Tibial nerve (tissue), 4 donors: ENCODE measurements around the gene COL4A5. TPM values are rescaled to one million over a fixed set of nuclear protein-coding genes. Genes with fewer than 3 reads are reported as not detected.

ENCODE experiments used
- DNase-seq, 2 donors: peaks; one replicate each; pipeline ENCODE4 v3.0.0-alpha.2; 2019; ENCODE audit warnings: low spot score in 2 of 2
- H3K27ac ChIP-seq, 4 donors: fragments of 200-600 bp; sonication (generic) in 3 of 4; one replicate each; pipeline ENCODE4 v1.5.1; 2017 to 2019; ENCODE audit warnings: mild to moderate bottlenecking in 1 of 4
- H3K27me3 ChIP-seq, 2 donors: fragments of 200-600 bp; sonication (generic) in 1 of 2; one replicate each; pipeline versions ENCODE4 v1.5.1 to v1.6.0; 2017 to 2019
- H3K36me3 ChIP-seq, 3 donors: fragments of 200-600 bp; sonication (generic); one replicate each; pipeline ENCODE4 v1.5.1; 2018 to 2019
- H3K4me1 ChIP-seq, 4 donors: fragments of 200-600 bp; sonication (generic) in 3 of 4; one replicate each; pipeline ENCODE4 v1.5.1; 2017 to 2019
- H3K4me3 ChIP-seq, 4 donors: fragments of 200-600 bp; sonication (generic) in 3 of 4; one replicate each; pipeline ENCODE4 v1.5.1; 2017 to 2019; ENCODE audit warnings: mild to moderate bottlenecking in 1 of 4, moderate library complexity in 1 of 4
- H3K9me3 ChIP-seq, 4 donors: fragments of 200-600 bp; sonication (generic) in 3 of 4; one replicate each; pipeline ENCODE4 v1.5.1; 2017 to 2019
- EP300 ChIP-seq, 2 donors: sonication (generic); formaldehyde crosslinking; IDR thresholded peaks; one replicate each; pipeline ENCODE4 v1.6.1; 2017; ENCODE audit warnings: antibody characterized with exemption in 2 of 2, mild to moderate bottlenecking in 1 of 2
- POLR2A ChIP-seq, 2 donors: fragments of 450-650 bp; IDR thresholded peaks; one replicate each; pipeline ENCODE4 v1.6.1; 2017; ENCODE audit warnings: antibody characterized with exemption in 2 of 2, mild to moderate bottlenecking in 2 of 2, moderate library complexity in 2 of 2
- WGBS, 2 donors: methylation state at CpG; one replicate each; pipeline ENCODE4 v1.1.5; 2018; 5-methylcytosine and 5-hydroxymethylcytosine counted together
- total RNA-seq, 4 donors: library from RNA; depleted of rRNA; stranded (reverse); fragments of >200 nt; gene quantifications; one replicate each; pipeline ENCODE4 v1.1.0, GENCODE V29; 2016
- TF ChIP-seq, protein P1 (sequence below), 5 experiments: fragments of 200-600 bp in 3 of 5; fragments of 450-650 bp in 2 of 5; sonication (generic) in 3 of 5; IDR thresholded peaks; one replicate each; pipeline ENCODE4 v1.5.1; 2016 to 2019; ENCODE audit warnings: antibody characterized with exemption in 5 of 5, mild to moderate bottlenecking in 3 of 5, moderate library complexity in 2 of 5

COL4A5 gene
- total RNA-seq, 4 donors from 2014 or later, result 7.4 to 24.9 (median 15.7) TPM

DNA sequence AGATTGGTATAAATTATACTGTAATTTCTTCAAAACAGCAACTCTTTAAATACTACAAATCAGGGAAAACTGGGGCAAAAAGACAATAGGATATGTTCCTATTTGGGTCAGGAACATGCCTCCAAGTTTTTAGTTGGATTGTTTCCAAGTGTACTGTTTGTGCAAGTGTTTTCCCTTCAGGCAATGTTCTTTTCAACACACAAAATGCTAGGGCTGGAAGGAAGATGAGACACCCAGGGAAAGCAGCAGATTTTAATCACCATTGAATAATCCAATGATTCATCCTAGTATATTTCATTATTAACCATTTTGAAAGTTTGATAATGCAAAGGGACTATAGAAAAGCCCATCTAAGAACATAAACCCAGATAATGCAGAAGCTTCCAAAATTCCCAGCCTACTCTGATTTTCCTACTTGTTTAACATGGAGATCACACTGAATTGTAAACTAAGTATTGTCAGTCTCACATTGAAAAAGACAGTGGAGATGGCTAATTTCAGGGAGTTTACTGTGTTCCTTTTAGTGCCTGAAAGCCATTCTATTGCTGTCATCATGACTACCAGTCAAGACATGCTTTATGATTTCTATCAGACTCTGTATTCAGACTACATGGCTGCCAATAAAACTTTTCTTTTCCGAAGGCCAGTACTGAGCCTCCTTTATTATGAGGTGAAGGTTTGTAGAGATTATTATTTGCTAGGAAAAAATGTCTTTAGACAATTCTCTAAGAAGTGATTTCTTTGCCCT, 40.0 kb upstream of the COL4A5 start:
- Histone ChIP-seq H3K4me1 (no peaks in the 10 kb centered on the region), H3K9me3 (no peaks in the 10 kb centered on the region), H3K4me3 (no peak overlapping the region), H3K27ac (no peak overlapping the region), H3K27me3 (peaks cover 0 to 11% of the 10 kb centered on the region in 2 donors), H3K36me3 (no peaks in the 10 kb centered on the region)
- WGBS, 2 donors, result 35 to 56% methylated on average over 1 of the region's 1 CpG
- TF ChIP-seq POLR2A (IDR thresholded peaks at IDR 0.05) (no peak), EP300 (IDR thresholded peaks at IDR 0.05) (no peak)
- DNase-seq, result no peak

DNA sequence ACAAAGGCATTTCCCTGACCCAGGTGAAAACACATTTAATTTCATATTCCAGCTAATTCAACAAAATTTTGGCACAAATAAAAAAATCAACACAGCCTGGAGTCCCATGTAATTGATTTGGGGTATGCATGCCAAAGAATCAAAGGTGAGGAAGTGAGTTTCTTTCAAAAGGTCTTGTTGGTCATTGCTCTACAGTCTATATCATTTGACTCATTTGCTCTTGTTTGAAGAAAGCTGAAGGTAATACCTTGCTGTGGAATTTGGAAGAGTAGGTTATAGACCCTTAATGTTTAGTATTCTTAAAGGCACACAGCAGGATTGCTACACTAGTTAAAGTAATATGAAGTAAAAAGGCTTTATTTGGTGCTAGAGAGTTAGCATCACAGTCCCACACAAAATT, 26.9 kb upstream of the COL4A5 start:
- Histone ChIP-seq H3K27me3 (peaks cover 0 to 15% of the 10 kb centered on the region in 2 donors), H3K36me3 (no peaks in the 10 kb centered on the region), H3K27ac (no peak overlapping the region), H3K4me1 (no peaks in the 10 kb centered on the region), H3K9me3 (no peaks in the 10 kb centered on the region), H3K4me3 (no peak overlapping the region)
- TF ChIP-seq, protein P1, sequence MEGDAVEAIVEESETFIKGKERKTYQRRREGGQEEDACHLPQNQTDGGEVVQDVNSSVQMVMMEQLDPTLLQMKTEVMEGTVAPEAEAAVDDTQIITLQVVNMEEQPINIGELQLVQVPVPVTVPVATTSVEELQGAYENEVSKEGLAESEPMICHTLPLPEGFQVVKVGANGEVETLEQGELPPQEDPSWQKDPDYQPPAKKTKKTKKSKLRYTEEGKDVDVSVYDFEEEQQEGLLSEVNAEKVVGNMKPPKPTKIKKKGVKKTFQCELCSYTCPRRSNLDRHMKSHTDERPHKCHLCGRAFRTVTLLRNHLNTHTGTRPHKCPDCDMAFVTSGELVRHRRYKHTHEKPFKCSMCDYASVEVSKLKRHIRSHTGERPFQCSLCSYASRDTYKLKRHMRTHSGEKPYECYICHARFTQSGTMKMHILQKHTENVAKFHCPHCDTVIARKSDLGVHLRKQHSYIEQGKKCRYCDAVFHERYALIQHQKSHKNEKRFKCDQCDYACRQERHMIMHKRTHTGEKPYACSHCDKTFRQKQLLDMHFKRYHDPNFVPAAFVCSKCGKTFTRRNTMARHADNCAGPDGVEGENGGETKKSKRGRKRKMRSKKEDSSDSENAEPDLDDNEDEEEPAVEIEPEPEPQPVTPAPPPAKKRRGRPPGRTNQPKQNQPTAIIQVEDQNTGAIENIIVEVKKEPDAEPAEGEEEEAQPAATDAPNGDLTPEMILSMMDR (IDR thresholded peaks at IDR 0.05), result no peak
- TF ChIP-seq EP300 (IDR thresholded peaks at IDR 0.05) (no peak), POLR2A (IDR thresholded peaks at IDR 0.05) (no peak)
- DNase-seq, result no peak

DNA sequence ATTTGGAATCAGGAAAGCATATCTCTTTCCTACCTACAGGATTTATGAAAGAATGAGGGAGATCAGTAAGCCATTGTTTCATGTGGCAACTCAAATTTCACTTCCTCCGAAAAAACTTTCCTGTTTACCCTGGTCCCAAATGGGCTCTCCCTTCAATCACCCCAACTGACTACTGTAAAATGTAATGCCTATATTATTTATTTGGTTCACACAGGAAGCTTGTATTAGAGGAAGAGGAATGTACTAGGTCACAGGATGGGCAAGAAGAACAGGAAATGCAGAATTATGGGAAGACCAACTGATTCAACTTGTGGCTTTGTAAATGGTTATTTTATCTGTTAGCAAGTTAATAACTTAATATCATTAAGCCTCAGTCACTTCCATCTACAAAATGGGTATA, 24.5 kb upstream of the COL4A5 start:
- no peaks in the 10 kb centered on the region for H3K4me1 ChIP-seq
- WGBS, 2 donors, result 47 to 73% methylated on average over 1 of the region's 1 CpG
- no peaks in the 10 kb centered on the region for H3K36me3 ChIP-seq
- no peak overlapping the region for H3K4me3 ChIP-seq
- peaks cover 0 to 16% of the 10 kb centered on the region in 2 donors for H3K27me3 ChIP-seq
- no peaks in the 10 kb centered on the region for H3K9me3 ChIP-seq
- no peak for DNase-seq
- H3K27ac ChIP-seq, result no peak overlapping the region
- TF ChIP-seq POLR2A (IDR thresholded peaks at IDR 0.05) (no peak), EP300 (IDR thresholded peaks at IDR 0.05) (no peak)
- TF ChIP-seq, protein P1 (IDR thresholded peaks at IDR 0.05), result no peak

DNA sequence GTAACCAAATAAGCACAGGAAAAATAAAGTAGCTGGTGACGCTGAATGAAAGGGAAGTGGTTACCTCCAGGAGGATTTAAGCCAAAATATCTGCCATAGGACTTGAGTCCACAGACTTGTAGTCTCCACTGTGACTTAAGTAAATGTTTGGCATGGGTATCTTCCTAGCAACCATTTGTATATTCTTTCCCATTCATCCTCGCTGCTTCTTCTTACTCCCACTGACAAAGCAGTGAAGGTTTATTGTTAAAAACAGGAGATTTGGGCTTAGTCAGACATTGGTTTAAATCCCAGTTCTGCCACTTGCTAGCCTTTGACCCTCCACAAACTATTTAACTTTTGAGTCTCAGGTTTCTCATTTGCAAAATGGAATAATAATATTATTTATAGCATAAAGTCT, 23.7 kb upstream of the COL4A5 start:
- Histone ChIP-seq H3K4me1 (no peaks in the 10 kb centered on the region), H3K36me3 (no peaks in the 10 kb centered on the region), H3K27ac (no peak overlapping the region), H3K27me3 (peaks cover 0 to 22% of the 10 kb centered on the region in 2 donors), H3K9me3 (no peaks in the 10 kb centered on the region), H3K4me3 (no peak overlapping the region)
- TF ChIP-seq, protein P1 (IDR thresholded peaks at IDR 0.05), result no peak
- TF ChIP-seq EP300 (IDR thresholded peaks at IDR 0.05) (no peak), POLR2A (IDR thresholded peaks at IDR 0.05) (no peak)
- WGBS, 2 donors, result 38 to 48% methylated on average over 2 of the region's 2 CpGs
- no peak for DNase-seq

DNA sequence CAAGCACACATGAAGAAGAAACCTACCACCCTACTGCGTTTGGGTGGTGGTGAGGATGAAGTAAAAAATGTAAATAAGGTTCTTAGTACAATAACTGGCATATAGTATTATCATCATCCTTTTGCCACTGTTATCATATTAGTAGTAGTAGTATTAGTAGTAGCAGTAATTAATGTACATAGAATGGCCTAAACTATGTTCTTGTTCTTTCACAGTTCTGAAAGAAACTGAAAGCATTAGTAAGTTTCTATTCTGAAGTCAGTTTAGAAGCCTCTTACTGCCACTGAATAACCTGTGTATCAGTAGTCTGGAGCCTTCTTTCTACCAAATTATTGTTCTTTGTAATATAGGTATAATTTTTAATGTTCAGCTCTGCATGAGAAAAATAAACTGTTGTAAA, 22.4 kb upstream of the COL4A5 start:
- H3K4me3 ChIP-seq, result no peak overlapping the region
- DNase-seq, result no peak
- no peaks in the 10 kb centered on the region for H3K4me1 ChIP-seq
- peaks cover 0 to 26% of the 10 kb centered on the region in 2 donors for H3K27me3 ChIP-seq
- no peak overlapping the region for H3K27ac ChIP-seq
- H3K36me3 ChIP-seq, result no peaks in the 10 kb centered on the region
- WGBS, 2 donors, result 47 to 79% methylated on average over 1 of the region's 1 CpG
- TF ChIP-seq EP300 (IDR thresholded peaks at IDR 0.05) (no peak), POLR2A (IDR thresholded peaks at IDR 0.05) (no peak)
- TF ChIP-seq, protein P1 (IDR thresholded peaks at IDR 0.05), result no peak
- H3K9me3 ChIP-seq, result no peaks in the 10 kb centered on the region
